ENCODE measurements around the gene ANKRD29. TPM values are rescaled to one million over a fixed set of nuclear protein-coding genes. Genes with fewer than 3 reads are reported as not detected.
"Not testable (repeated sequence)": the region's sequence is repeated elsewhere in the genome, so short reads cannot be mapped to it uniquely, and the experiment has no call there.

ANKRD29 gene
- total RNA-seq, 1 donor from 2014 or later: 1.3 TPM

DNA sequence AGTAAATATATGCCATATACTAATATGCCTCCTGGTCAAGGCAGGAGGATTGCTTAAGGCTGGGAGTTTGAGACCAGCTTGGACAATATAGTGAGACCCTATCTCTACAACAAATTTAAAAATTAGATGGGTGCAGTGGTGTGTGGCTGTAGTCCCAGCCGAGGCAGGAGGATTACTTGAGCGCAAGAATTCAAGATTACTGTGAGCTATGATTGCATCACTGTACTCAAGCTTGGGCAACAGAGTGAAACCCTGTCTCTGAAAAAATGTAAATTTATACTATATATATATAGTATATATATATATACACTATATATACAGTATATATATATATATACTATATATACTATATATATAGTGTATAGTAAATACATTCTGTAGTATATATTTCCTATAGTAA, 46.5 kb downstream of the ANKRD29 start:
- no peak for DNase-seq (ENCODE audit: low read depth in 2 of 2)

DNA sequence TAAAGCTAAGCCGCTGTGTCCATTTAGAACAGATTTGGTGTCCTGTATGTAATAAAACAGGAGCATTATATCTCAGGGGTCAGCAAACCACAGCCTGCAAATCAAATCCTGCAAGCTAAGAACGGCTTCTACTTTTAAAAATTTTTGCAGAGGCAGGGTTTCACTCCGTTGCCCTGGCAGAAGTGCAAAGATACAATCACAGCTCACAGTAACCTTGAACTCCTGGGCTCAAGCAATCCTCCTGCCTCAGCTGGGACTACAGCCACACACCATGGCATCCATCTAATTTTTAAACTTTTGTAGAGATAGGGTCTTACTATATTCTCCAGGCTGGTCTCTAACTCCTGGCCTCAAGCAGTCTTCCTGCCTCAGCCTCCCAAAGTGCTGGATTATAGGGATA, 47.8 kb downstream of the ANKRD29 start:
- no peak for DNase-seq (ENCODE audit: low read depth in 2 of 2)

DNA sequence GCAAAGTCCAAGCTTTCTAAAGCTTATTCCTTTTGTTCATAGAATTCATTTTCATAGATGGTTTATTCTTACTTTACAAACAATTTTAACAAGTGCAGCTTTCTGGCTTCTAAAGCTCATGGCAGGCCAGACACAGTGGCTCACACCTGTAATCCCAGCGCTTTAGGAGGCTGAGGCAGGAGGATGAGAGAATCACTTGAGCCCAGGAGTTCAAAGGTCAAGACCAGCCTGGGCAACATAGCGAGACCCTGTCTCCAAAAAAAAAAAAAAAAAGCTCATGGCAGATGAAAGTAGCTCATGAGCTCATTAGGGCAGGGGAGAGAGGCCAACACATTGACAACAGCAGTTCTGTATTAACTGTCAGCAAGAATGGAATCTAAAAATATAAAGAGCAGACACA, 48.3 kb downstream of the ANKRD29 start:
- DNase-seq (ENCODE audit: low read depth in 2 of 2): no peak

DNA sequence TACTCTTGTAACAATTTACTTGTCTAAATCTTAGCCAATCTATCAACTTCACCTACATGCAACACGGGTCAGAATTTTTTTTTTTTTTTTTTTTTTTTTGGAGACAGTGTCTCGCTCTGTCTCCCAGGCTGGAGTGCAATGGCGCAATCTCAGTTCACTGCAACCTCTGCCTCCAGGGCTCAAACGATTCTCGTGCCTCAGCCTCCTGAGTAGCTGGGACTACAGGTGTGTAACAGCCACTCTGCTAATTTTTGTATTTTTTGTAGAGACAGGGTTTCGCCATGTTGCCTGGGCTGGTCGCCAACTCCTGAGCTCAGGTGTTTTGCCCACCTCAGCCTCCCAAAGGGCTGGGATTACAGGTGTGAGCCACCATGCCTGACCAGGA, 49.6 kb downstream of the ANKRD29 start:
- DNase-seq (ENCODE audit: low read depth in 2 of 2): not testable (repeated sequence)

DNA sequence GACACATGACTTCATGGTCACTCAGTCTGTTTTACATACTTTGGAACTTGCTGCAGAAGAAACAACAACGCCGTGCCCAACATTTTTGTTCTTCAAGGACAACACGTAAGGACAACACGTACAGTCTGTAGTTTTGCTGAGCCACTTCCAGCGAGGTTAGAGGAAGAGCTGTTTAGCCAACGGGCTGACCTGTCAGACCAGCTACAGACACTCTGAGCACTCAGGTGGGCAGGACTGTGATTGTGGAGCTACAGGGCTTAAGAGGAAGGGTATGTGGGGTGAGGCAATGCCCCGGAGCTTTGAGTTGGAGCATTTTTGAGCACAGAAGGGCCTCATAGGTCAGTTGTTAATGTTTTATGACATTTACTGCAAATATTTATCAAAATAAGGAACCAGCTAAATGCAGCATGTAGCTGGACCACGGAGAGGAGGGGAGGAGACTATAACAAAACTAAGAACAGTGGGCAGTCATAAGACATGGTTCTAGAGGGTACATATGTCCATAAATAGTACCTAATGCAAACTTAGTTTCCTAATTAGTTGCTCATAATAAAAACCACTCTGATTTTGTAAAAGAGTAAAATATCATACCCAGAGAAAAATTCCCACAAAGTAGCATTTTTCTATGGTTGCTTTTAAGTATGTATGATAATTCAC, 50.1 kb downstream of the ANKRD29 start:
- no peak for DNase-seq (ENCODE audit: low read depth in 2 of 2)

DNA sequence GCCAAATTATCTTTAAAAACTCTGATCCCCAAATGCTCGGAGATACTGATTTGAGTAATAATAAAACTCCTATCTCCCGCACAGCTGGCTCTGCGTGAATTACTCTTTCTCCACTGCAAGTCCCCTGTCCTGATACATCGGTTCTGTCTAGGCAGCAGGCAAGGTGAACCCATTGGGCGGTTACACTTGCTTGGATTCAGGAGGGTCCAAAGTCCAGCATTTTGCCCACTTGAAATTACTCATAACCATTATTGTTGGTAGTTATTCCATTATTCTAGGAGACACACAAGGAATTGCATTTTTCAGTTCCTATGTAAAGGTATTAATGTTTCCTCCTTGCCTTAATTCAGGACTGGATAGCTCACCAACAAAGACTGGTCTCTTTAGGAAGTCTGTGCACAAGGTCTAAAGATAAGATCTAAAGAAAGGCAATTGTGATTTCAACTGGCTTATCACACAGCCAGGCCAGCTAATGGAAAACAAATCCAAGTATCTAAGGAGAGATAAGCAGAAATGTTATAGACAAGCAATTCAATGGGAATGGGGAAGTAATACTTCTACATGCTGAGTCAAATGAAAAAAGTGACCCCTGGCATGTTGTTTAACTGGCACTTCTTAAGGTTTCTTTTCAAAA, 53.2 kb downstream of the ANKRD29 start:
- DNase-seq (ENCODE audit: low read depth in 2 of 2): peak in 1 of 2 donors; percentile 62

DNA sequence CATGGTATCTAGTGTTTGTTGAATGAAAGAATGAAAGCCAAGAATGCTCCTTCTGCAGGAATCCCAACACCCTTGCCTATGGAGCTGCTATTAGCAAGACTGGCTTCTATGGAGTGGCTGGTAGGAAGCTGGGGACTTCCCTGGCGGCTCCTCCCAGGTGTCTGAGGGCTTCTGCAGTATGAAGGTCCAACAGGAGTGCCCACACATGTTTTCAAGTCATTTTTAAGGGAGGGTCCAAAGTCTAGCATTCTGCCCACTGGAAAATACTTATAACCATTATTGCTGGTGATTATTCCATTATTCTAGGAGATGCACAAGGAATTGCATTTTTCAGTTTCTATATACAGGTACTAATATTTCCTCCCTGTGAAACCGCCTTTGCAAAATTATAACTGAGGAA, 54.5 kb downstream of the ANKRD29 start:
- DNase-seq (ENCODE audit: low read depth in 2 of 2): no peak

DNA sequence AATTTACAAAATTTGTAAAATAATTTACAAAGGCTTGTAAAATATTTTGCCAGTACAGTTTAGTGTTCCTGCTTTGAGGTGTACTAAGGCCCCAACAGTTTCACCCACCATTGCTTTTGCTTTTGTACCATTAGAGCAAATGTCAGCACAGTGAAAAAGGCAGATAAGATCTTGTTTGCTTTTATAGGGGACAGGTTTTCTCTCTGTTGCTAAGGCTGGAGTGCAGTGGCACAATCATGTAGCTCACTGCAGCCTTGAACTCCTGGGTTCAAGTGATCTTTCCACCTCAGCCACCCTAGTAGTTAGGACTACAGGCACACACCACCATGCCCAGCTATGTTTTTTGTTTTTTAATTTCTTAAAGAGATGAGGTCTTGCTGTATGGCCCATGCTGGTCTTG, 56.8 kb downstream of the ANKRD29 start:
- DNase-seq (ENCODE audit: low read depth in 2 of 2): no peak

DNA sequence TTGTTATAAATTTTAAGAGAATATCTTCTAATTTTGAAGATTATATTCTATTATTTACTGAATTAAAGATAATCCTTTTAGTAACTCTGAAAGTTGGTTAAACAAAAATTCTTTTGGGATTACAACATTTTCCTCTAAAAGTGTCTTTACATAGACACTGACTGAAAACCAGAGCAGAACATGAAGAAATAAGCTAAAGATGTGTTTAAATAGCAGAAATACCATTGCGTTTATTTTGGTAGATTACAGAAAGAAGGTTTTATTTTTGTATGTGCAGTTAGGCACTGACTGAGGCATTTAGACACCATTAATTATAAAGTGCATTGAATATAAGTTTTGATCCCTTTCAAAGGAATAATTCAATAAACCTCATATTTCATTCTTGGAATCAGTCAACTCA, 62.9 kb downstream of the ANKRD29 start:
- DNase-seq (ENCODE audit: low read depth in 2 of 2): no peak

DNA sequence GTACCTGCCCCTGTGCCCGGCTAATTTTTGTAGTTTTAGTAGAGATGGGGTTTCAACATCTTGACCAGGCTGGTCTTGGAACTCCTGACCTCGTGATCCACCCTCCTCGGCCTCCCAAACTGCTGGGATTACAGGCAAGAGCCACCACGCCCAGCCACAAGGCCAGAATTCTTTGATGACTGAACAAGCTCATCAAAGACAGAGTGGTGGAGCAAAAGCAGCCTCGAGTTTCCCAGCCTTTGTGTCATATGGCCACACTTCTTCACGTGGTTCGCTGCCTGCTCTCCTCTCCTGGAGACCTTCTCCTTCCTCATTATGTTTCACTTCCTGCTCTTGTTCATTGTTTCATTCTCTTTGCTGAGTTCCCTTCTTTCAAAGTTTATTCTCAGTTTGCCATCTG, 66.5 kb downstream of the ANKRD29 start:
- no peak for DNase-seq (ENCODE audit: low read depth in 2 of 2)

DNA sequence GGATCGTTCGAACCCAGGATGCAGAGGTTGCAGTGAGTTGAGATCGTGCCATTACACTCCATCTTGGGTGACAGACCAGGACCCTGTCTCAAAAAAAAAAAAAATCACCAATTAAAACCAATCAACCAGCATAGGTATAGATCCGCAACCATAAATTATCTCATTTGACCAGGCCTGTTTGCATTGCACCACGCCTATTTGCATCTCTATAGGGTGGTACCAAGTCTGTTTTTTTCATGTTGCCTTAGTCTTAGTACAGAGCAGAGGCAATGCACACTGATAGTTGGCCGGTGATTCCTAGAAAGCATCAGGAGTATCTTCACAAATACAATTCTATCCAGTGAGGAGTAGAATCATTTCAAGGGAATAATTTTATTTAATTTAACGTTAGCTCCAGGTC, 67.1 kb downstream of the ANKRD29 start:
- DNase-seq (ENCODE audit: low read depth in 2 of 2): no peak

DNA sequence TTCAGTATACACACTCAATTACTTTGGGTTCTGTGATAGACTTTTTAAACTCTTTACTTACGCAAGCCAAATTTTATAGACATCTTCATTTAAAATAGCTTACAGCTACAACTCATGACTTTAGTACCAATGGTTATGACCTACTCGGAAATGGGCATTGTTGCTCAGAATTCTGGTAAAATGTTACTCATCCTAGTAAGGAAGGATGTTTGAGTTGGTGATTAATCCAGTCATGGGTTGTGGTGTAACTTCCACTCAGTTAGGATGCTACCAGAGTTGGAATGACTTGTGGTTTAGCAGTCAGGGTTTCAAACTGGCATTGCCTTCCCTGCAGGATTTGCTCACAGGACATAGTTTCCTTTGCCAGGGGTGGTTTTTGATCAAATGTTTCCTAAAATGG, 69.0 kb downstream of the ANKRD29 start:
- DNase-seq (ENCODE audit: low read depth in 2 of 2): peak in 1 of 2 donors; percentile 79

DNA sequence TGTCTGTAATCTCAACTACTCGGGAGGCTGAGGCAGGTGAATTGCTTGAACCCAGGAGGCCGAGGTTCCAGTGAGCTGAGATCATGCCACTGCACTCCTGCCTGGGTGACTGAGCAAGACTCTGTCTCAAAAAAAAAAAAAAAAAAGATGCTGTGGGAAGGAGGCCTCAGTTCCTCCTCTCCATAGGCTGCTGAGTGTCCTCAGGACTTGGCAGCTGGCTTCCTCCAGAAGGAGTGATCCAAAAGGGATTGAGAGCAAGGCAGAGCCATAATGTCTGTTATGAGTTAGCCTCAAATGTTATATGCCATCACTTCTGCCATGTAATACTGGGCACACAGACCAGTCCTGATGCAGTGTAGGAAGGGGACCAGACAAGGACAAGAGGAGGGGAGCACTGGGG, 69.8 kb downstream of the ANKRD29 start:
- no peak for DNase-seq (ENCODE audit: low read depth in 2 of 2)

DNA sequence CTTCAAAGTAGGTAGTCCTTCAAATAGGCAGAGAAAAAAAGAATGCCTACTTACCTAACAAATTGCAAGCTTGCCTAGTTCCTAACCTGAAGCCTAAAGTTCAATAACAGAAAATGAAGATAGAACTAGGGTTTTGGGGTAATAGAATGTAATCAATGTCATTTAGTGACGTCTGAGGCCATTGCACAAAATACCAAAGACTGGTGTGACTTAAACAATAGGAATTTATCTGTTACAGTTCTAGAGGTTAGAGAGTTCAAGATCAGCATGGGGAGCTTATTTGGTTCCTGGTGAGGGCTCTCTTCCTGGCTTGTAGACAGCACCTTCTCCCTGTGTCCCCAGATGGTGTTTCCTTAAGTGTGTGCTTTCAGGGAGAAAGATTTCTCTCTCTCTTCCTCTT, 71.7 kb downstream of the ANKRD29 start:
- DNase-seq (ENCODE audit: low read depth in 2 of 2): no peak

DNA sequence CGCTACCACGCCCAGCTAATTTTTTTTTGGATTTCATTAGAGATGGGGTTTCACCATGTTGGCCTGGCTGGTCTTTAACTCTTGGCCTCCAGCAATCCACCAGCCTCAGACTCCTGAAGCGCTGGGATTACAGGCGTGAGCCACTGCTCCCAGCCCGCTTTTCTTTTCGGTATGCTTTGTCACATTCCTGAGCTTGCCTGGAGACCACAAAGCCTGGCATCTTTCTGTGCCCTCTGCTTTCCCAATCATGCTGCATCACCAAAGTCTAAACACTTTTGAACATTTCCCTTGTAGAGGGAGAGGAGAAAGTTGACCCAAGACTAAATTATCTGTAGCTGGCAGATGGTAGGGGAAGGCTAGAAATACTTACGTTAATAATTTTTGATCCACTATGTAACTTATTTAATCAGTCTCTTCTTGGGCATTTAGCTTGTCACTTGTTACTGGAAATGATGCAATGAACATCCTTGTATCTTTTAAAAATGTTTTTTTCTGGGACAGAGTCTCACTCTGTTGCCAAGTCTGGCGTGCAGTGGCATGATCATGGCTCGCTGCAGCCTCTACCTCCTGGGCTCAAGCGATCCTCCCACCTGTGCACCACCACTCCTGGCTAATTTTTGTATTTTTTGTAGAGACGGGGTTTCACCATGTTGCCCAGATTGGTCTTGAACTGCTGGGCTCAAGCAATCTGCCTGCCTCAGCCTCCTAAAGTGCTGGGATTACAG, 73.7 kb downstream of the ANKRD29 start:
- no peak for DNase-seq (ENCODE audit: low read depth in 2 of 2)

DNA sequence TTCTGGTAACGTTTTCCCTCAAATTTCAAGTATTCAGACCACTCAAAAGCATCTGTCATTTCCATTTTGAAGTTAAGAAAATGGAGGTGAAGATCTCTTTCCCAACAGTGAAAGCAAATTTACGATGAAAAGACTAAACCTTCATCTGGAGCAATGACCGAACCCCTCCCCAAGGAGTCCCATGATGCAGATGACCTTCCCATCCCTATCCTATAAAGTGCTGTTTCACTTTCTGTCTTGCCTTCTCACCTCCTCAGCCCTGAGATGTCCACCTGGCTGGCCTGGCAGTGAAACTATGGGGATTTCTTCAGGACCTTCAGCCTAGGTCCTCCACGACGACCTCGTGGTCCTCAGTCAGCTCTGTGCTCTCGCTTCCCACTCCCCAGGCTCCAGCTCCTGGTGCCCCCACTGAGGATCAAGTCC, 75.5 kb downstream of the ANKRD29 start:
- DNase-seq (ENCODE audit: low read depth in 2 of 2): no peak

DNA sequence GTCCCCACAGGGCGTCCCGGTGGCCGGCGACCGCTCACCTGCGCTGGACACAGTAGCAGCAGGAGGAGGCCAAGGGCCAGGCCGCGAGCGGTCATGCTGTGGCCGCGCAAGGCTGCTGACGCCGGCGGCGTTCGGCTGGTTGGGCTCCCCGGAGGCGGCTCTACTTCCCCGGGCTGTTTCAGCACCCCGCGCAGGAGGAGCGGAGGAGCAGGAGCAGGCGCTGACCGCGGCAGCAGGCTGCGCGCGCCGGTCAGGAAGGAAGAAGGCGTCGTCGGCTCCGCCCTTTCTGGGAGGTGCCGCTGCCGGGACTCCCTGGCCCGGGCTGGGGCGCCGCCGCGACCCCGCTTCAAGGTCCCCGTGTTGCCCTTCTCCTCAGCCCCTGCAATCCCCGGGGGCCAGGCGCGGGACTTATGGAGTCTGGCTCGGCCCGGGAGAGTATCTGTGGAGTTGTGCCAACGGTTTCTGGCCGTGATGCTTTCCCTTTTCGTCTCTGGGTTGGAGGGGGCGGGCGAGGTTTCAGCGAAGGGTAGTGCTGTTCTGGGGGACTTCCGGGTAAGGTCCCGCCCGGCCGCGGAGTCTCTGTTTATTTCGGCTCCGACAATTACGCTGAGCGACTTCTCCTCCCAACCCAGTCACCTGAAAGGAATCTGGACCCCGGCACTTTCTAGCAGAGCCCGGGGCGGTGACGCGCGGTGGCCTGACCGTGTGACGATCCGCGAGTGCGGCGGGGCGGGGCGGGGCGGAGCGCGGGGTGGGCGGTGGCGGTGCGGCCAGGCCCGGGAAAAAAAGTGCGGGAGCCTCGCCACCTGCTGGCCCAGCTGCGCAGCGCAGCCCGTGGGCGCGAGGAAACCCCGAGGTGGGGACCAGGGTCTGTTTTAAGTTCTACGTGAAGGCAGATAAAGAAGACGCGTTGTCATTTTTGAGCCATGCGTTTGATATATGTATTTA, 76.2 kb downstream of the ANKRD29 start, which contains the start of gene NPC1:
Gene NPC1 (minus strand): TSS at position 258 of the 948 bp plus-strand sequence. CDS start 163 bp downstream, at position 95.
- peak; percentile 78 to 95 for DNase-seq (ENCODE audit: low read depth in 2 of 2)

DNA sequence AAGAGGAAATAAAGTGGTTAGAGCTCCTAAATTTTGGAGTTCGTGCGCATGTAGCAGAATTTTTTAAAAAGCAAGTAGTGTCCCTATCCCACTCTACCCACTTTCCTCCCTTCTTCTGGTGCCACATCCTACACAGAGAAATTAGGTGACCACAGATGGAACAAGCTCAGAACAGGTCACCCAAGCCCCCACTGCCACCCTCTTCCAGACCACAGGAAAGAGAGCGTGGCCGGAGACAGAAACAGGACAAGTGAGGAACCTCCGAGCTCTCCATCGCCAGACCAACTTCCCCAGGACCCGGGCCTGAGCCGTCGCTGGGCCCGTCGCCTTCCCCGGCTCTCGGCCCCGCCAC, 76.8 kb downstream of the ANKRD29 start:
- no peak for DNase-seq (ENCODE audit: low read depth in 2 of 2)

DNA sequence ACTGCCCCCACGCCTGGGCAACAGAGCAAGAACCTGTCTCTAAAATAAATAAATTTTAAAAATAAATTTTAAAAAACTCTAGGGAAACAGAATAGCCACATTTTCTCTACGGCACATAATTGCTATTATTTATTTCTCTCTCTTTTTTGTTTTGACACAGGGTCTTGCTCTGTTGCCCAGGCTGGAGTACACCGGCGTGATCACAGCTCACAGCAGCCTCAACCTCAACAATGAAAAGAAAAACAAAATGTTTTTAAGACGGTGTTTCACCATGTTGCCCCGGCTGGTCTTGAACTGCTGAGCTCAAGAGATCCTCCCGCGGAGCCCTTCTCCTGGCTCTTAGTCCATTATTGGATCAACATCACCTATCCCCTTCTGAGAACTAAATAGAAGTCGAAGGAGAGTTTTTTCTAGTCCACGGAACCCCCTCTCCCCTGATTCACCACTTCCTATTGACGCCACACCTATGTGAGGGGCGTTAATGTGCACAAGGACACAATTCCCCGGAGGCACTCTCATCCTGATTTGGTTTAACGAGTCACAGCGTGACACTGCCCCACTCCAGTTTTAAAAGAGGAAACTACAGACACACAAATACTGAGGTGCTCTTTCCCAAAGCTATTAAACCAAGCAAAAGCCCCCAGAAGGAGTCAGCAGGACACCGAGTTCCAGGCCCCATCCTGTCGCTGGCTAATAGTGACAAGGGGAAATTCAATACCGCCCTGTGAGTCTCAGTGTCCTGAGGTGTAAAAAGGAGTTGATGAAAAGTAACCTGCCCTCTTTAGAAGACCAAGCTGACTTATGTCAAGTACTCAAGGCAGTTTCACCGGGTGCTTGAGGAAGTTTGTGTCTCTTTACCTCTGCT, 77.5 kb downstream of the ANKRD29 start:
- peak in 1 of 2 donors; percentile 48 for DNase-seq (ENCODE audit: low read depth in 2 of 2)

Data from dermis microvascular lymphatic vessel endothelial cell (primary cell).